Stimulated activated CD4-positive, alpha-beta T cell treated with anti-CD3 and anti-CD28 coated beads, Interleukin-15, amount 100 ng/mL, for 24 hours (primary cell): ENCODE measurements around the gene GAN.

Experiments
- DNase-seq: peaks from one replicate; pipeline ENCODE4 v3.0.0-alpha.2; 2020

Gene GAN

GRCh38 chr16:81436386-81436785 is 121.6 kb downstream of the GAN start:
- DNase-seq = no peak

GRCh38 chr16:81437865-81438264 is 123.1 kb downstream of the GAN start:
- DNase-seq = no peak
